PC-3 (cell line): Measurements from ENCODE around the gene CNNM1. TPM values are rescaled to one million over a fixed set of nuclear protein-coding genes. Genes with fewer than 3 reads are reported as not detected.

Source experiments
- ATAC-seq: fragments of 200-7000 bp; cut with Tn5 transposase; 2 replicates; pipeline ENCODE4 v1.9.1; 2020; ENCODE audit warnings: mild to moderate bottlenecking, moderate library complexity
- BruUV-seq: library from RNA; stranded (reverse); fragments of 400-500 nt; replicated peaks from 2 replicates; lab custom pipeline; 2021; lab: Mats Ljungman, UMichigan
- CTCF ChIA-PET: fragments of 300-600 bp; sonication (Branson Sonifier 250); formaldehyde crosslinking; loops from one replicate; lab custom pipeline; 2022; ENCODE audit warnings: antibody characterized with exemption; lab: Charles Lee
- POLR2A ChIA-PET: fragments of 300-600 bp; sonication (Branson Sonifier 250); formaldehyde crosslinking; loops from one replicate; lab custom pipeline; 2022; ENCODE audit warnings: antibody characterized with exemption; ENCODE audit not compliant: unreplicated experiment; lab: Charles Lee
- DNase-seq: peaks from one replicate; pipeline ENCODE4 v3.0.0-alpha.2; 2015
- H2AFZ ChIP-seq: fragments of 300-600 bp; sonication (generic); 2 replicates; pipeline ENCODE4 v1.6.0; 2016; ENCODE audit warnings: antibody characterized with exemption, low read length
- H3F3A ChIP-seq: fragments of 300-600 bp; sonication (generic); one replicate; pipeline ENCODE4 v1.6.0; 2017; ENCODE audit warnings: antibody characterized with exemption, low read length, control low read depth, mild to moderate bottlenecking; ENCODE audit not compliant: unreplicated experiment
- H3K27ac ChIP-seq: fragments of 300-600 bp; sonication (generic); 2 replicates; pipeline ENCODE4 v1.5.1; 2016; ENCODE audit warnings: mild to moderate bottlenecking, low read length
- H3K27me3 ChIP-seq: fragments of 300-600 bp; sonication (generic); 2 replicates; pipeline ENCODE4 v1.6.1; 2016; ENCODE audit warnings: low read length, mixed read lengths
- H3K36me3 ChIP-seq: fragments of 300-600 bp; sonication (generic); 2 replicates; pipeline ENCODE4 v1.6.1; 2016; ENCODE audit warnings: low read depth, mixed run types, low read length, mixed read lengths
- H3K4me1 ChIP-seq: fragments of 300-600 bp; sonication (generic); 2 replicates; pipeline ENCODE4 v1.5.1; 2016; ENCODE audit warnings: low read length; ENCODE audit not compliant: insufficient read depth
- H3K4me2 ChIP-seq: fragments of 300-600 bp; sonication (generic); 2 replicates; pipeline ENCODE4 v1.6.0; 2016; ENCODE audit warnings: low read length
- H3K4me3 ChIP-seq: fragments of 300-600 bp; sonication (generic); 2 replicates; pipeline ENCODE4 v1.5.1; 2016; ENCODE audit warnings: mild to moderate bottlenecking, low read length, mixed read lengths
- H3K79me2 ChIP-seq: fragments of 300-600 bp; sonication (generic); 2 replicates; pipeline ENCODE4 v1.6.1; 2017; ENCODE audit warnings: low read length, mixed read lengths
- H3K9ac ChIP-seq: fragments of 300-600 bp; sonication (generic); 2 replicates; pipeline ENCODE4 v1.6.0; 2016; ENCODE audit warnings: mild to moderate bottlenecking, low read length
- H3K9me2 ChIP-seq: fragments of 300-600 bp; sonication (generic); replicated peaks from 2 replicates; pipeline ENCODE4 v1.6.1; 2016; ENCODE audit warnings: mixed run types, low read length, mixed read lengths
- H3K9me3 ChIP-seq: fragments of 300-600 bp; sonication (generic); 2 replicates; pipeline ENCODE4 v1.6.1; 2016; ENCODE audit warnings: low read length, mixed read lengths
- H4K20me1 ChIP-seq: fragments of 300-600 bp; sonication (generic); 2 replicates; pipeline ENCODE4 v1.6.1; 2016; ENCODE audit warnings: low read length, mixed read lengths
- CTCF ChIP-seq: fragments of 300-600 bp; sonication (generic); conservative IDR thresholded peaks from 2 replicates; pipeline ENCODE4 v1.5.1; 2017; ENCODE audit warnings: antibody characterized with exemption, low read depth, mild to moderate bottlenecking, low read length
- EZH2 ChIP-seq: fragments of 300-600 bp; sonication (generic); IDR thresholded peaks from one replicate; pipeline ENCODE4 v1.6.1; 2017; ENCODE audit warnings: antibody characterized with exemption, mild to moderate bottlenecking, low read length; ENCODE audit not compliant: unreplicated experiment
- EZH2phosphoT487 ChIP-seq: fragments of 300-600 bp; sonication (generic); IDR thresholded peaks from 2 replicates; pipeline ENCODE4 v1.6.1; 2018; ENCODE audit warnings: mild to moderate bottlenecking, antibody characterized with exemption, low read length, borderline replicate concordance
- intact Hi-C: fragments of 100-400 bp; cut with micrococcal nuclease; formaldehyde crosslinking; loops from 2 replicates; pipeline ENCODE4 v1.9.0; 2023
- total RNA-seq: library from RNA; depleted of rRNA; stranded (reverse); fragments of >200 nt; gene quantifications from 2 replicates; pipeline ENCODE4 v1.2.3, GENCODE V29; 2014

The CNNM1 gene
- total RNA-seq, 1 experiment from 2014 or later = 3.3 TPM

- H3K9ac ChIP-seq = no peak overlapping the region
- H3K27ac ChIP-seq = no peak overlapping the region
- POLR2A ChIA-PET = no interaction called here
- H3K79me2 ChIP-seq = peaks cover 6% of the 10 kb centered on the region; the same call in 1 of the 2 replicates
- CTCF ChIA-PET = no interaction called here
- no TSS peak for BruUV-seq
- no peaks in the 10 kb centered on the region for H3K9me3 ChIP-seq
- intact Hi-C loops = no loop called here
- no peak overlapping the region for H2AFZ ChIP-seq
- DNase-seq (no peak), ATAC-seq (no peak)
- no peaks in the 10 kb centered on the region for H3K27me3 ChIP-seq
- no peak overlapping the region for H3K4me3 ChIP-seq
- no peak for TF ChIP-seq EZH2
- no peak for TF ChIP-seq CTCF
- no peak for TF ChIP-seq EZH2phosphoT487
- H4K20me1 ChIP-seq = no peaks in the 10 kb centered on the region
- peaks cover 3% of the 10 kb centered on the region; the same call in 1 of the 2 replicates for H3K36me3 ChIP-seq
- H3K9me2 ChIP-seq = no peaks in the 10 kb centered on the region
- H3F3A ChIP-seq = no peaks in the 10 kb centered on the region
- H3K4me2 ChIP-seq = no peak overlapping the region
- H3K4me1 ChIP-seq = no peaks in the 10 kb centered on the region
These were observed 89.9 kb downstream of the CNNM1 start for GRCh38 chr10:99418910-99419624.

- Histone ChIP-seq H3K9me3 (no peaks in the 10 kb centered on the region), H3K27ac (no peak overlapping the region), H3K9me2 (no peaks in the 10 kb centered on the region), H3K27me3 (no peaks in the 10 kb centered on the region), H3K4me3 (no peak overlapping the region), H3K36me3 (peaks cover 7% of the 10 kb centered on the region; the same call in 1 of the 2 replicates), H3K79me2 (peaks cover 8% of the 10 kb centered on the region; the same call in 1 of the 2 replicates), H3K9ac (no peak overlapping the region), H3K4me1 (no peaks in the 10 kb centered on the region), H4K20me1 (no peaks in the 10 kb centered on the region), H3K4me2 (no peak overlapping the region), H3F3A (no peaks in the 10 kb centered on the region), H2AFZ (no peak overlapping the region)
- intact Hi-C loops = no loop called here
- DNase-seq = no peak
- ChIA-PET POLR2A (no interaction called here), CTCF (no interaction called here)
- no peak for ATAC-seq
- TF ChIP-seq CTCF = no peak
- TF ChIP-seq EZH2 = no peak
- TF ChIP-seq EZH2phosphoT487 = no peak
- no TSS peak for BruUV-seq
These were observed 90.5 kb downstream of the CNNM1 start for GRCh38 chr10:99419688-99420087.

- ATAC-seq (no peak), DNase-seq (no peak)
- Histone ChIP-seq H3K9ac (no peak overlapping the region), H3K36me3 (peaks cover 11% of the 10 kb centered on the region), H3K4me1 (no peaks in the 10 kb centered on the region), H3K4me3 (no peak overlapping the region), H3K9me2 (no peaks in the 10 kb centered on the region), H3K4me2 (no peak overlapping the region), H3F3A (no peaks in the 10 kb centered on the region), H4K20me1 (no peaks in the 10 kb centered on the region), H3K27ac (no peak overlapping the region), H2AFZ (no peak overlapping the region), H3K27me3 (no peaks in the 10 kb centered on the region), H3K79me2 (peaks cover 20% of the 10 kb centered on the region), H3K9me3 (no peaks in the 10 kb centered on the region)
- ChIA-PET CTCF (no interaction called here), POLR2A (no interaction called here)
- no TSS peak for BruUV-seq
- intact Hi-C loops = no loop called here
- no peak for TF ChIP-seq CTCF
- no peak for TF ChIP-seq EZH2phosphoT487
- TF ChIP-seq EZH2 = no peak
These were observed 92.1 kb downstream of the CNNM1 start for GRCh38 chr10:99421233-99421739.
